ENCODE results near the gene CABP4. TPM values are rescaled to one million over a fixed set of nuclear protein-coding genes. Genes with fewer than 3 reads are reported as not detected.

The CABP4 gene
- total and polyA plus RNA-seq, 2 donors (not counting 3 experiments of a cell fraction or from before 2014, with no cell fraction given): 2.4 to 5.0 TPM

DNA sequence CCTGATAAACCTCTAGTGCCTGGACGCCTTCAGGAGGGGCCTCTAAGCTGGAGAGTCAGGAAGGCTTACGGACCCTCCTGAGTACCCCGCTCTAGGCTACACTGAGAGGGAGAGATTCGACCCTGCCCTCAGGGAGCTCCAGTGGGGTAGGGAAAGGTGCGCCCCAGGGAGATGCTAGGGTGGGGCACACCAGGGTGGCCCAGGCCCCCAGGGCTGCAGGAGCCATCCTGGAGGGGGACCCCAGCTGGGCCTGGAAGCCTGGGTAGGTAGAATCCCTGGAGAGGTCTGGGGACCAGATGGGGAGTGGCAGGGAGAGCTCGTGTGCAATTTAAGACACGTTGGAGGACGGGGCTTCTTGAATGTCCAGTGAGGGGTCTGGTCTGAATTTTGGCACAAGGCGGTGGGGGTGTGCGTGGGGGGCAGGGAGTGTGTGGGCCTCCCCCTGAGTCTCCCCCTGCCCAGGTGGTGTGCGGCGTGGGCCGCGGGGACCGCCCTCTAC lies 35.0 kb upstream of the CABP4 start:
- no TSS peak for BruUV-seq (replicated peaks)
- dilution Hi-C loops (cut with MboI; ENCODE audit: extremely low pct_ligation_motif_present, low sequenced_read_pairs) (no loop called here), intact Hi-C loops (cut with micrococcal nuclease) (loop anchor here (2.0 kb wide), 1 partner anchor 45 kb away; no protein-coding TSS in a partner anchor)
- Histone ChIP-seq H3K36me3 (ENCODE audit: control insufficient read depth in 2 of 2, extremely low read depth in 1 of 2, insufficient read depth in 2 of 2, low read length in 2 of 2) (no peaks in the 10 kb centered on the region), H3K27me3 (ENCODE audit: control insufficient read depth in 2 of 2, insufficient read depth in 2 of 2, low read length in 2 of 2) (peaks cover 0 to 4% of the 10 kb centered on the region in 2 experiments), H3K79me2 (ENCODE audit: control insufficient read depth, insufficient read depth, low read length) (no peaks in the 10 kb centered on the region), H3K4me2 (ENCODE audit: insufficient read depth, low read length) (peak overlapping the region; percentile 82), H3K27ac (ENCODE audit: insufficient read depth, low read depth, low read length) (no peak overlapping the region), H2AFZ (ENCODE audit: low read depth, low read length) (peak overlapping the region; percentile 87), H3K4me3 (replicated peaks in 1 of 3; ENCODE audit: insufficient read depth in 1 of 3, low read depth in 1 of 3, low read length in 3 of 3) (peak overlapping the region in 1 of 3 experiments; percentile 37), H4K20me1 (replicated peaks; ENCODE audit: control insufficient read depth, extremely low read depth, insufficient read depth, low read length) (no peaks in the 10 kb centered on the region), H3K9me3 (replicated peaks; ENCODE audit: control insufficient read depth, insufficient read depth, low read length) (no peaks in the 10 kb centered on the region), H3K9ac (replicated peaks; ENCODE audit: extremely low read depth, insufficient read depth, low read length) (no peak overlapping the region), H3K4me1 (ENCODE audit: control insufficient read depth, extremely low read depth, insufficient read depth, low read length) (peaks cover 4% of the 10 kb centered on the region), H3K9me1 (replicated peaks; ENCODE audit: control insufficient read depth, extremely low read depth, insufficient read depth, low read length) (no peaks in the 10 kb centered on the region)
- ChIA-PET POLR2A (no interaction called here), CTCF (interaction anchor here (2.1 to 2.7 kb wide), 2 partner anchors 16 to 19 kb away, joined by 6 to 19 read pairs; partner anchors contain the start of genes PPP1CA and TBC1D10C)
- FAIRE-seq: no peak
- no peak for DNase-seq (ENCODE audit: low read depth, low spot score)
- TF ChIP-seq MAX (IDR thresholded peaks at IDR 0.05; ENCODE audit: insufficient read depth, insufficient read length): no peak
- no peak for TF ChIP-seq CTCF (IDR thresholded peaks at IDR 0.05; ENCODE audit: extremely low read depth in 1 of 2, insufficient read depth in 1 of 2, low read depth in 1 of 2, low read length in 2 of 2)
- TF ChIP-seq POLR2AphosphoS5 (IDR thresholded peaks at IDR 0.05; ENCODE audit: insufficient read depth, low read depth, low read length): no peak
- no peak for TF ChIP-seq EZH2 (IDR thresholded peaks at IDR 0.05; ENCODE audit: borderline replicate concordance, low read depth, low read length, severe bottlenecking)
- no peak for TF ChIP-seq MYC (IDR thresholded peaks at IDR 0.05; ENCODE audit: low read depth, low read length)
